HG03354 (cell line): ENCODE measurements around the gene IL17RA.
"Not testable (repeated sequence)": the region's sequence is repeated elsewhere in the genome, so short reads cannot be mapped to it uniquely, and the experiment has no call there.

Experiments
- ATAC-seq: cut with Tn5 transposase; IDR thresholded peaks from one replicate; pipeline ENCODE4 v1.9.1; 2021; ENCODE audit warnings: mild to moderate bottlenecking; ENCODE audit not compliant: unreplicated experiment, poor library complexity, severe bottlenecking

IL17RA gene

DNA sequence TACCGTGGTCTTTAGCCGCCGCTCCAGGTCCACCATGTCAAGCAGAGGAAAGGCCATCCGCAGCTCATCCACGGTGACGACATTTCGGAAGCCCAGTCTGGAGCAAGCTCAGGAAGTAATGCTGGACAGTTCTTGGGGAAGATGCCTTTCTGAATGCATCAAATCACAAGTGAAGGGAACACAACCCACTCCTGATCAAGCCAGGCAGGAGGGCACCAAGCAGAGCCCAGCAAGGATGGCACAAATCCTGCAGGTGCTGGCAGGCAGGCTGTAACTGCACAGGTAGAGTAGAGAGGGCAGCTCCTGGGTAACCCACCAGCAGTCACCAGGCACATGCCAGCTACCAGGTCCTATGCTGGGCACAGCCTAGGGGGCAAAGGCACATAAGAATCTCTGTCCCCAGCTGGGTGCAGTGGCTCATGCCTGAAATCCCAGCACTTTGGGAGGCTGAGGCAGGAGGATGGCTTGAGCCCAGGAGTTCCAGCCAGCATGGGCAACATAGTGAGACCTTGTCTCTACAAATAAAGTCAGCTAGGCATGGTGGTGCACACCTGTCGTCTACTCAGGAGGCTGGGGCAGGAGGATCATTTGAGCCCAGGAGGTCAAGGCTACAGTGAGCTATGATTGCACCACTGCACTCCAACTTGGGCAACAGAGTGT, 60.4 kb downstream of the IL17RA start:
- ATAC-seq = no peak

- not testable (repeated sequence) for ATAC-seq
These were observed 62.7 kb downstream of the IL17RA start for GRCh38 chr22:17147458-17147857.

GRCh38 chr22:17149076-17149815, 64.4 kb downstream of the IL17RA start:
- no peak for ATAC-seq

GRCh38 chr22:17152340-17152739, 67.5 kb downstream of the IL17RA start:
- ATAC-seq = no peak

DNA sequence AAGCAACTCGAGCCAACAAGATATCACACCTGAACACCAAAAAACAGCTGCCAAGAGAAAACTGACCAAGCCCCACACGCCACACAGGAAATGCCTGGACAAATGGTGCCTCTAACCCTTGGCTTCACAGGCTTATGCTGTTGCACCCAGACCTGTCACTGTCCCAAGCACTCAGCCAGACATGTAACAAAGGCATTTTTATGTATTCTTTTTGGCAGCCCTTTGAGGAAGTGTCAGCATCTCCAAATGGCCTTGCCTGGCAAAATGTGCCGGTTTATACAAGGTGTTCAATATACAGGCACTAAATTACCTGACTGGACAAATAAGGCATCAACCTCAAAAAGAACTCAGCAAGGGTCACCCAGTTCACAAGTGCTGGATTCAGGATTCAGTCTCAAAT, 68.2 kb downstream of the IL17RA start:
- no peak for ATAC-seq

- no peak for ATAC-seq
These were observed 71.1 kb downstream of the IL17RA start for GRCh38 chr22:17155941-17156340.

GRCh38 chr22:17157714-17158113, 72.9 kb downstream of the IL17RA start:
- ATAC-seq = no peak

GRCh38 chr22:17158176-17158567, 73.4 kb downstream of the IL17RA start:
- no peak for ATAC-seq

- ATAC-seq = peak; percentile 78
These were observed 74.0 kb downstream of the IL17RA start, which contains the start of gene HDHD5 for GRCh38 chr22:17158568-17159503. HDHD5 (minus strand) TSS chr22:17159277; CDS start chr22:17159251, 26 bp downstream.

GRCh38 chr22:17159504-17159951, 74.7 kb downstream of the IL17RA start:
- peak; percentile 25 for ATAC-seq

GRCh38 chr22:17161991-17162390, 77.2 kb downstream of the IL17RA start:
- ATAC-seq = no peak

DNA sequence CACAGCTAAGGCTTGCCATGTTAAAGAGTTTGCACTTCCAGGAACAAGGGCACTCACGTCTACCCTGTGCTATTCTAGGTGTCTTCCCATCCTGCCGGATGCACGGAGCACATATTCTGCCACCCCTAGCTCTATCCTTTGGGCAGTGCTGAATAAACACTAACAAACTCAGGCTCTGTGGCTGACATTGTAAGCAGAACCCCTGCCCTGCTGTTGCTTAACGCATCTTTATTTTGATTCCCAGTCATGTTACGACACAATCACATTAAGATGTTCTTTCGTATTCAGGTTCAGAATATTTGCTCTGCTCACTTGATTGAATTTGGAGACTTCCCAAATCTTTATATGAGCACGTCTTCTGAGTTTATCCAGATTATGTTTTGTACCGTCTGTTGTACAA, 77.9 kb downstream of the IL17RA start:
- ATAC-seq = no peak

GRCh38 chr22:17164392-17165024, 79.7 kb downstream of the IL17RA start:
- ATAC-seq = no peak
